Mesenchymal stem cell (in vitro differentiated cells and primary cell): ENCODE data around the gene HINT3.

ENCODE experiments used
- DNase-seq: peaks from one replicate; pipeline ENCODE4 v3.0.0-alpha.2; 2013
- H2AFZ ChIP-seq: one replicate; pipeline ENCODE4 v1.6.1; 2013; ENCODE audit warnings: low read depth, mild to moderate bottlenecking, control low read depth, inconsistent platforms, low read length, moderate library complexity
- H2AK5ac ChIP-seq: 2 replicates; pipeline ENCODE4 v1.6.1; 2013; ENCODE audit warnings: low read length, moderate library complexity, mild to moderate bottlenecking, inconsistent platforms; ENCODE audit not compliant: severe bottlenecking
- H2BK120ac ChIP-seq: one replicate; pipeline ENCODE4 v1.6.1; 2013; ENCODE audit warnings: low read depth, mild to moderate bottlenecking, inconsistent platforms, low read length, moderate library complexity
- H2BK12ac ChIP-seq, 2 experiments: one replicate each; pipeline ENCODE4 v1.6.1; 2013; ENCODE audit warnings: inconsistent platforms in 2 of 2, low read length in 2 of 2, mild to moderate bottlenecking in 2 of 2, moderate library complexity in 2 of 2, control low read depth in 1 of 2
- H2BK15ac ChIP-seq: one replicate; pipeline ENCODE4 v1.6.1; 2013; ENCODE audit warnings: mild to moderate bottlenecking, low read depth, inconsistent platforms; ENCODE audit not compliant: poor library complexity, severe bottlenecking
- H2BK5ac ChIP-seq: 2 replicates; pipeline ENCODE4 v1.6.1; 2013; ENCODE audit warnings: low read depth, mild to moderate bottlenecking, low read length, control low read depth, inconsistent platforms; ENCODE audit not compliant: poor library complexity, severe bottlenecking
- H3K14ac ChIP-seq, 2 experiments: one replicate each; pipeline ENCODE4 v1.6.1; 2013; ENCODE audit warnings: inconsistent platforms in 2 of 2, low read length in 2 of 2, control low read depth in 1 of 2, mild to moderate bottlenecking in 1 of 2, moderate library complexity in 1 of 2
- H3K18ac ChIP-seq, 2 experiments: one replicate each; pipeline ENCODE4 v1.6.1; 2013; ENCODE audit warnings: inconsistent platforms in 2 of 2, low read length in 2 of 2, control low read depth in 1 of 2, low read depth in 1 of 2, mild to moderate bottlenecking in 1 of 2
- H3K23ac ChIP-seq, 2 experiments: one replicate each; pipeline ENCODE4 v1.6.1; 2013; ENCODE audit warnings: inconsistent platforms in 2 of 2, low read length in 2 of 2, mild to moderate bottlenecking in 2 of 2, moderate library complexity in 2 of 2, control low read depth in 1 of 2
- H3K27ac ChIP-seq: 2 replicates; pipeline ENCODE4 v1.5.1; 2013; ENCODE audit warnings: mild to moderate bottlenecking, moderate library complexity, low read length, control low read depth, inconsistent platforms; ENCODE audit not compliant: poor library complexity, severe bottlenecking
- H3K27me3 ChIP-seq, 2 experiments: 2 replicates each; pipeline versions ENCODE4 v1.6.1 to v1.7.0; 2013; ENCODE audit warnings: low read length in 2 of 2, mild to moderate bottlenecking in 2 of 2, moderate library complexity in 2 of 2, control low read depth in 1 of 2, inconsistent platforms in 1 of 2; ENCODE audit not compliant: control insufficient read depth in 1 of 2, insufficient read depth in 1 of 2
- H3K36me3 ChIP-seq, 2 experiments: 2 replicates each; pipeline versions ENCODE4 v1.6.1 to v1.7.0; 2013; ENCODE audit warnings: low read length in 2 of 2, control low read depth in 1 of 2, inconsistent platforms in 1 of 2, low read depth in 1 of 2, mild to moderate bottlenecking in 1 of 2; ENCODE audit not compliant: insufficient read depth in 2 of 2, control insufficient read depth in 1 of 2
- H3K4ac ChIP-seq, 2 experiments: one replicate each; pipeline ENCODE4 v1.6.1; 2013; ENCODE audit warnings: inconsistent platforms in 2 of 2, low read length in 2 of 2, mild to moderate bottlenecking in 2 of 2, moderate library complexity in 2 of 2, control low read depth in 1 of 2, low read depth in 1 of 2
- H3K4me1 ChIP-seq: 2 replicates; pipeline ENCODE4 v1.6.1; 2013; ENCODE audit warnings: low read depth, low read length, control low read depth; ENCODE audit not compliant: control insufficient read depth, insufficient read depth
- H3K4me2 ChIP-seq: 2 replicates; pipeline ENCODE4 v1.6.1; 2013; ENCODE audit warnings: low read length, mild to moderate bottlenecking, inconsistent platforms; ENCODE audit not compliant: poor library complexity, severe bottlenecking
- H3K4me3 ChIP-seq, 2 experiments: 2 replicates each; pipeline versions ENCODE4 v1.5.1 to v1.7.0; 2013; ENCODE audit warnings: low read length in 2 of 2, mild to moderate bottlenecking in 2 of 2, control low read depth in 1 of 2, low read depth in 1 of 2; ENCODE audit not compliant: insufficient read depth in 1 of 2
- H3K79me1 ChIP-seq: replicated peaks from 2 replicates; pipeline ENCODE4 v1.6.1; 2013; ENCODE audit warnings: mild to moderate bottlenecking, control low read depth, low read length, inconsistent platforms; ENCODE audit not compliant: poor library complexity, severe bottlenecking
- H3K9ac ChIP-seq: 2 replicates; pipeline ENCODE4 v1.7.0; 2013; ENCODE audit warnings: mild to moderate bottlenecking, low read length, moderate library complexity
- H3K9me3 ChIP-seq: 2 replicates; pipeline ENCODE4 v1.7.0; 2013; ENCODE audit warnings: mild to moderate bottlenecking, low read length; ENCODE audit not compliant: control insufficient read depth
- H4K8ac ChIP-seq: one replicate; pipeline ENCODE4 v1.6.1; 2013; ENCODE audit warnings: inconsistent platforms, mild to moderate bottlenecking, low read length, moderate library complexity
- H4K91ac ChIP-seq: one replicate; pipeline ENCODE4 v1.6.1; 2013; ENCODE audit warnings: mild to moderate bottlenecking, low read length, inconsistent platforms
- WGBS: methylation state at CpG from one replicate; pipeline ENCODE4 v1.1.7; 2013; ENCODE audit warnings: mixed read lengths; 5-methylcytosine and 5-hydroxymethylcytosine counted together

The HINT3 gene

DNA sequence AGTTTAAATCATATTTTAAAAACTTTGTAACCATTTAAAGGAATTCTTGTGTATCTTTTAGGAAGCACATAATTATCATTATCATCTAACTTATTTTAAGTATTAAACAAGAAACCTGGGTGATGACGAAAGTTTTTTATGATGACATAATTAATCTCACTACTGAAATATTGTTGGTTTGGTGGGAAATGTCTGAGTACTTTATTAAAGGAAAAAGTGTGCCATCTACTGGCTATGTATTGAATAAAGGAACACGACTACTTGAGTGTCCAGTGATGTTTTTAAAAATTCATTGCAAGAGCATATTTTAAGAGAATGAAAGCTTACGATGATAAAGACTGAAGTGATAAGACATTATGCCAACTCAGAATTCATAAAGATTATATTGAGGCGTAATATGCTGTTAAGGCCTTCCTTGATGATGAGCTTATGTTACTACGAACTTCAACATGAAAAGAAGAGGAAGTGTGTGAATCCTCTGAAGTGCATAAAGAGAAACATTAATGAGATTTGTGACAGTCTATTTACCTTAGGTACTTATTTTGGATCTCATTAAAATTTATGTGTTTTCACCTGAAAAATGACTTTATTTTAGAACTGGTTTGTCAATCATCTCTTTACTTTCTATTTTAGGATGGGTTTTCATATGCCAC, 17.8 kb downstream of the HINT3 start:
- H2AFZ ChIP-seq: no peak overlapping the region
- H2BK15ac ChIP-seq: no peak overlapping the region
- H3K9ac ChIP-seq: no peak overlapping the region
- WGBS: 74% methylated on average over 4 of the region's 5 CpGs
- no peak overlapping the region for H3K4me2 ChIP-seq
- H2BK120ac ChIP-seq: no peak overlapping the region
- DNase-seq: peak; percentile 69
- no peak overlapping the region for H3K4me3 ChIP-seq
- H2BK12ac ChIP-seq: no peak overlapping the region
- peaks cover 6% of the 10 kb centered on the region for H3K79me1 ChIP-seq
- H4K8ac ChIP-seq: no peak overlapping the region
- no peaks in the 10 kb centered on the region for H3K27me3 ChIP-seq
- H2BK5ac ChIP-seq: no peak overlapping the region
- H3K4ac ChIP-seq: no peak overlapping the region
- no peak overlapping the region for H4K91ac ChIP-seq
- H3K18ac ChIP-seq: no peak overlapping the region
- H3K27ac ChIP-seq: no peak overlapping the region
- peaks cover 0 to 27% of the 10 kb centered on the region in 2 experiments for H3K36me3 ChIP-seq
- no peaks in the 10 kb centered on the region for H3K9me3 ChIP-seq
- H3K14ac ChIP-seq: no peak overlapping the region
- no peak overlapping the region for H3K23ac ChIP-seq
- H3K4me1 ChIP-seq: no peaks in the 10 kb centered on the region
- H2AK5ac ChIP-seq: no peak overlapping the region

DNA sequence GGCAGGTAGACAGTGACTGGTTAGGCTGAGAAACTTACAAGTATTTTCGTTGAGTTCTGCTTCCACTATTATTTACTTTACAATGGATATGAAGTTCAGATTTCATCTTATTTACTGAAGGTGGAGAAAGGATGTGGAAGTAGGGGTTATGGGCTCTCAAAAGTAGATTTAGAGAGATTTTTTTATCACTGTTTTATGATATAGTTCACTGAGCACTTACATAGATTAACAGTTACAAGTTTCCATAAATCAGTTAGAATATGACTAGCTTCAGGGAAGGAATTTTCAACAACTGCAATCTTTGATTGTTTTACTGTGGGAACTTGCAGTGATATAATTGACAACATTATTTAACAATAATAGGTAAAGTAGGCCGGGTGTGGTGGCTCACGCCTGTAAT, 22.5 kb downstream of the HINT3 start:
- no peak overlapping the region for H2AFZ ChIP-seq
- no peak overlapping the region for H3K4me2 ChIP-seq
- no peak overlapping the region for H3K4ac ChIP-seq
- H3K23ac ChIP-seq: no peak overlapping the region
- WGBS: 98% methylated on average over 2 of the region's 3 CpGs
- no peak overlapping the region for H2BK15ac ChIP-seq
- no peak overlapping the region for H3K9ac ChIP-seq
- H3K9me3 ChIP-seq: no peaks in the 10 kb centered on the region
- H3K79me1 ChIP-seq: no peaks in the 10 kb centered on the region
- DNase-seq: no peak
- H3K27me3 ChIP-seq: no peaks in the 10 kb centered on the region
- H2BK120ac ChIP-seq: no peak overlapping the region
- H2BK5ac ChIP-seq: no peak overlapping the region
- no peak overlapping the region for H4K91ac ChIP-seq
- H3K4me1 ChIP-seq: no peaks in the 10 kb centered on the region
- H2AK5ac ChIP-seq: no peak overlapping the region
- no peak overlapping the region for H4K8ac ChIP-seq
- no peak overlapping the region for H3K14ac ChIP-seq
- H3K18ac ChIP-seq: no peak overlapping the region
- no peak overlapping the region for H3K27ac ChIP-seq
- no peak overlapping the region for H3K4me3 ChIP-seq
- peaks cover 0 to 16% of the 10 kb centered on the region in 2 experiments for H3K36me3 ChIP-seq
- H2BK12ac ChIP-seq: no peak overlapping the region

DNA sequence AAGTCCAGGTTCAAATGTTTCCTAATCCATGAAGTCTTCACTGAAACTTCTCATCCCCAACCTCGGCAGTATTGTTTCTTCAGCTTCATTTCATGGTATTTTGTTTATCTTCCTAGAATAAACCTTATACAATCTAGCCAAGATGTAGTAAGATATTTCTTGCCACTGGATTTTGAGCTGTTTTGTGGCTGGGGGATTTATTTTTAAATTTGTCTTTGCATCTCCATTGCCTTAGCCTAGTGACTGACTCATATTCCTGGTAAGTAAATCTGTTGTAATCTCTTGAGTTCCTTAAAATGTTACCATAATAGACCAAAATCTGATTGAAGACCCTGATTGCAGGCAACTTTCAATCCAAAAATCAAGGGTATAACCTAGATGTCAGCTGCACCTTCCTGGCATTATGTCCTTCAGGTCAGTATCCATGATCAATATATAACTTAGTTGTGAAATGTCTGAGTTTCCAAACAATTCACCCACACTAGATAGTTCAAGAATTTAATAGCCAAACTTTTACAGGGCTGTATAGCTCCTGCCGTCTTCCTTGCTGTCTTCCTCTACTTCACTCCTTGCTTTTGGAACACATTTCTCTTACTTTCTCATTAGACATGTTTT, 25.1 kb downstream of the HINT3 start:
- H3K27ac ChIP-seq: no peak overlapping the region
- H2AK5ac ChIP-seq: no peak overlapping the region
- no peak overlapping the region for H3K18ac ChIP-seq
- H4K8ac ChIP-seq: no peak overlapping the region
- no peak overlapping the region for H3K4me3 ChIP-seq
- H3K23ac ChIP-seq: no peak overlapping the region
- peaks cover 5% of the 10 kb centered on the region for H3K79me1 ChIP-seq
- H2BK5ac ChIP-seq: no peak overlapping the region
- no peak overlapping the region for H3K14ac ChIP-seq
- H2BK15ac ChIP-seq: no peak overlapping the region
- WGBS: 100% methylated on average over 1 of the region's 2 CpGs
- H3K36me3 ChIP-seq: peaks cover 0 to 7% of the 10 kb centered on the region in 2 experiments
- no peaks in the 10 kb centered on the region for H3K9me3 ChIP-seq
- H3K4me2 ChIP-seq: no peak overlapping the region
- H2AFZ ChIP-seq: no peak overlapping the region
- no peaks in the 10 kb centered on the region for H3K27me3 ChIP-seq
- no peak overlapping the region for H4K91ac ChIP-seq
- DNase-seq: no peak
- H3K4me1 ChIP-seq: peaks cover 1% of the 10 kb centered on the region
- H3K4ac ChIP-seq: no peak overlapping the region
- H2BK12ac ChIP-seq: no peak overlapping the region
- no peak overlapping the region for H2BK120ac ChIP-seq
- no peak overlapping the region for H3K9ac ChIP-seq

GRCh38 chr6:125983246-125983945, 26.8 kb downstream of the HINT3 start:
- H3K23ac ChIP-seq: no peak overlapping the region
- peaks cover 0 to 4% of the 10 kb centered on the region in 2 experiments for H3K36me3 ChIP-seq
- H3K18ac ChIP-seq: no peak overlapping the region
- no peak overlapping the region for H2AFZ ChIP-seq
- H2BK12ac ChIP-seq: no peak overlapping the region
- peak overlapping the region in 1 of 2 experiments; percentile 10 for H3K4me3 ChIP-seq
- H4K91ac ChIP-seq: no peak overlapping the region
- no peak overlapping the region for H3K14ac ChIP-seq
- H3K9ac ChIP-seq: peak overlapping the region; percentile 61
- no peak overlapping the region for H2BK5ac ChIP-seq
- peaks cover 1% of the 10 kb centered on the region for H3K4me1 ChIP-seq
- 60% methylated on average over 2 of the region's 4 CpGs for WGBS
- H4K8ac ChIP-seq: no peak overlapping the region
- no peak overlapping the region for H3K4me2 ChIP-seq
- peak overlapping the region; percentile 49 for H3K27ac ChIP-seq
- no peaks in the 10 kb centered on the region for H3K27me3 ChIP-seq
- no peak overlapping the region for H2BK120ac ChIP-seq
- DNase-seq: peak; percentile 66
- no peaks in the 10 kb centered on the region for H3K9me3 ChIP-seq
- H3K79me1 ChIP-seq: peaks cover 8% of the 10 kb centered on the region
- no peak overlapping the region for H3K4ac ChIP-seq
- no peak overlapping the region for H2BK15ac ChIP-seq
- no peak overlapping the region for H2AK5ac ChIP-seq
